ENCODE measurements around the gene SF3B4. TPM values are rescaled to one million over a fixed set of nuclear protein-coding genes. Genes with fewer than 3 reads are reported as not detected.

SF3B4 gene
- total and polyA plus RNA-seq, 2 of the 8 experiments (the other 6 are each of a cell fraction or from before 2014, with no cell fraction given), result 81.1 to 122 TPM

DNA sequence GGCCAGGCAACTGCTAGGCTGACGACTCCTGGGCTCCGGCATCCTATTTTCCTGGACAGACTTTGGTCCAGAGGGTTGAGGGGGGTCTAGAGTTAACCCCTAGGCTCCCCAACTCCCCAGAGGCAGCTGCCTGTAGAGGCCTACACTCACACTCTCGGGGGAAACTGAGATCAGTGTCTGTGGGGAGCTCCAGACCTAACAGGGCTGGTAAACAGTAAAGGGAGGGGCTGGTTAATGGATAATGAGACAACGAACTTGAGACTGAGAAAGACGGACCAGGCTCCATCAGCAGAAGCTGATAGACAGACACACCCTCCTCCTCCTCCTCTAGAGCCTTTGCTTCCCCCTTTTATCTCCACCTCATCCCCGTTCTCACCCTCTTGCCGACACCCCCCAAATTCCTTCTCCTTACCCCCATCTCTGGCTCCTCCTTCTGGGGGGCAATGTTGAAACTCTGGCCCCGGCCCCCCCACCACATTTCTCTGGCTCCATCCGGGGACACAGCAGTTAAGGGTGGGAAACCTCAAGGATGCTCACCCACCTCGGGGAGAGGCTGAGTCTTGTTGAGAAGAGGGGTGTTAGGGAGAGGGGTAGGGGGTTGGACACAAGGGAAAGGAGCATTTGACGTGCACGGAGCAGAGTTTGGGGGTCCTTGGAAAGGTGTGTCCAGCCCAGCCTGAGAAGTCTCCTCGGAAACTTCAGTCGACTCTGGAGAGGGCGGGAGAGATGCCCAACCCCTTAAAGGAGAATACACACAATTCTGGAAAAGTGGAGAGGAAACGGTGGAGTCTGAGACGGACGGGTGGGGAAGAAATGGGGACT, 8.8 kb upstream of the SF3B4 start, which contains the start of gene MTMR11:
TSS of gene MTMR11 (minus strand) at position 710 of the 822 bp plus-strand sequence. CDS start at position 478, 232 bp downstream.
- no peak for FAIRE-seq
- no peak within 1 kb of the TSS for H3K27ac ChIP-seq (ENCODE audit: low read depth, low read length)

More for the DNA sequence above, 8.8 kb upstream of the SF3B4 start, which contains the start of gene MTMR11:
- Histone ChIP-seq H3K23ac (ENCODE audit: insufficient read length) (no peak within 1 kb of the TSS), H2AK5ac (ENCODE audit: low read depth, low read length) (no peak within 1 kb of the TSS), H3K4me2 (ENCODE audit: insufficient read depth in 1 of 2, low read depth in 2 of 2, low read length in 2 of 2) (peak within 1 kb of the TSS; percentile 64 to 77), H3K56ac (replicated peaks; ENCODE audit: insufficient read length, low read depth, low read length) (no peak within 1 kb of the TSS), H3K79me1 (ENCODE audit: low read depth, low read length) (no peaks in the 10 kb centered on the region), H3K4me1 (replicated peaks in 1 of 4; ENCODE audit: control insufficient read depth in 3 of 4, insufficient read depth in 4 of 4, low read length in 3 of 4) (peaks cover 5 to 19% (median 12%) of the 10 kb centered on the region in 4 experiments), H3K4me3 (ENCODE audit: extremely low read depth in 1 of 4, insufficient read depth in 2 of 4, low read depth in 3 of 4, low read length in 4 of 4) (peak within 1 kb of the TSS in 3 of 4 experiments; percentile 17 to 55 (median 24); a peak in 5 of 8 replicates), H3K14ac (ENCODE audit: insufficient read length) (no peak within 1 kb of the TSS), H4K8ac (ENCODE audit: extremely low read depth, insufficient read depth, low read length) (peak within 1 kb of the TSS; percentile 9; the same call in 1 of the 2 replicates), H2BK12ac (ENCODE audit: low read depth, low read length) (peak within 1 kb of the TSS; percentile 63; the same call in 1 of the 2 replicates), H3K18ac (ENCODE audit: extremely low read depth, low read length) (0 out of 2 replicates have a peak within 1 kb of the TSS, but pooled peaks have one; percentile 22), H2BK120ac (replicated peaks; ENCODE audit: low read depth, low read length) (no peak within 1 kb of the TSS), H4K20me1 (replicated peaks in 1 of 2; ENCODE audit: control insufficient read depth in 1 of 2, insufficient read depth in 2 of 2, low read length in 2 of 2) (no peaks in the 10 kb centered on the region), H3K79me2 (ENCODE audit: control insufficient read depth in 1 of 2, insufficient read depth in 2 of 2, low read length in 2 of 2) (no peaks in the 10 kb centered on the region), H2BK5ac (ENCODE audit: low read depth, low read length) (peak within 1 kb of the TSS; percentile 22; the same call in 1 of the 2 replicates), H4K91ac (replicated peaks; ENCODE audit: insufficient read length, low read length) (peak within 1 kb of the TSS; percentile 45), H3K9me3 (ENCODE audit: insufficient read depth in 2 of 2, low read depth in 1 of 2, low read length in 1 of 2) (no peaks in the 10 kb centered on the region), H4K5ac (ENCODE audit: insufficient read length, low read depth, low read length) (no peak within 1 kb of the TSS), H2BK15ac (ENCODE audit: low read length) (no peak within 1 kb of the TSS; the same call in 1 of the 2 replicates), H3K4ac (replicated peaks; ENCODE audit: insufficient read length, low read depth, low read length) (no peak within 1 kb of the TSS), H3K27me3 (replicated peaks in 1 of 4; ENCODE audit: control insufficient read depth in 3 of 4, extremely low read depth in 1 of 4, insufficient read depth in 3 of 4, low read length in 3 of 4) (no peaks in the 10 kb centered on the region), H3K23me2 (ENCODE audit: low read depth, low read length) (peaks cover 2% of the 10 kb centered on the region; the same call in 1 of the 2 replicates), H2AFZ (ENCODE audit: low read length) (0 out of 2 replicates have a peak within 1 kb of the TSS, but pooled peaks have one; percentile 82), H3K36me3 (ENCODE audit: control insufficient read depth in 2 of 4, insufficient read depth in 4 of 4, low read length in 3 of 4) (no peaks in the 10 kb centered on the region), H2BK20ac (ENCODE audit: low read length) (no peak within 1 kb of the TSS), H3K9ac (replicated peaks in 1 of 4; ENCODE audit: extremely low read depth in 1 of 4, low read depth in 3 of 4, low read length in 3 of 4) (no peak within 1 kb of the TSS; a peak in 1 of 7 replicates)
- DNase-seq (ENCODE audit: low read depth in 1 of 2, low spot score in 2 of 2), result no peak
- WGBS, 2 experiments (ENCODE audit: extremely low coverage in 1 of 2, insufficient coverage in 1 of 2, insufficient read length in 1 of 2, insufficient replicate concordance in 2 of 2, low coverage in 1 of 2, low lambda C conversion rate in 2 of 2, missing lambda C conversion rate in 1 of 2), result 37% methylated on average over 18 of the region's 18 CpGs; no CpG with 5 or more reads in 1 of the 2 experiments
- TF ChIP-seq HDAC2 (IDR thresholded peaks at IDR 0.05; ENCODE audit: borderline replicate concordance in 1 of 2, low read depth in 2 of 2, low read length in 2 of 2) (no peak), POLR2AphosphoS5 (IDR thresholded peaks at IDR 0.05; ENCODE audit: low read depth, low read length) (no peak), JUN (IDR thresholded peaks at IDR 0.05; ENCODE audit: low read depth, low read length) (no peak), ZNF274 (IDR thresholded peaks at IDR 0.05; ENCODE audit: borderline replicate concordance, extremely low read depth, low read length) (no peak), HDAC6 (IDR thresholded peaks at IDR 0.05; ENCODE audit: low read depth, low read length) (no peak), SP2 (IDR thresholded peaks at IDR 0.05; ENCODE audit: low read length) (no peak), SP4 (IDR thresholded peaks at IDR 0.05; ENCODE audit: low read length) (no peak), TAF1 (IDR thresholded peaks at IDR 0.05; ENCODE audit: low read depth, low read length) (no peak)
- TF ChIP-seq, protein P1, sequence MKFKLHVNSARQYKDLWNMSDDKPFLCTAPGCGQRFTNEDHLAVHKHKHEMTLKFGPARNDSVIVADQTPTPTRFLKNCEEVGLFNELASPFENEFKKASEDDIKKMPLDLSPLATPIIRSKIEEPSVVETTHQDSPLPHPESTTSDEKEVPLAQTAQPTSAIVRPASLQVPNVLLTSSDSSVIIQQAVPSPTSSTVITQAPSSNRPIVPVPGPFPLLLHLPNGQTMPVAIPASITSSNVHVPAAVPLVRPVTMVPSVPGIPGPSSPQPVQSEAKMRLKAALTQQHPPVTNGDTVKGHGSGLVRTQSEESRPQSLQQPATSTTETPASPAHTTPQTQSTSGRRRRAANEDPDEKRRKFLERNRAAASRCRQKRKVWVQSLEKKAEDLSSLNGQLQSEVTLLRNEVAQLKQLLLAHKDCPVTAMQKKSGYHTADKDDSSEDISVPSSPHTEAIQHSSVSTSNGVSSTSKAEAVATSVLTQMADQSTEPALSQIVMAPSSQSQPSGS (IDR thresholded peaks at IDR 0.05; ENCODE audit: low read length), result no peak
- ChIA-PET POLR2A (ENCODE audit: partially characterized antibody) (interaction anchor here (0.7 to 5.8 kb wide), 6 partner anchors 7 to 228 kb away, joined by 3 to 65 read pairs (median 5); partner anchors contain the start of gene SF3B4), CTCF (ENCODE audit: partially characterized antibody) (interaction anchor here (0.6 to 1.7 kb wide), 2 partner anchors 20 to 72 kb away, joined by 3 to 5 read pairs; no protein-coding TSS in a partner anchor)

Measured in H1 (cell line).